Esophagus muscularis mucosa (tissue), 4 donors: ENCODE measurements around the gene SGSH. TPM values are rescaled to one million over a fixed set of nuclear protein-coding genes. Genes with fewer than 3 reads are reported as not detected.
A peak's percentile ranks its signal among the peaks of the same experiment; 100 is the strongest.

Source experiments
- DNase-seq: peaks from one replicate; pipeline ENCODE4 v3.0.0-alpha.2; 2017; ENCODE audit errors: extremely low spot score
- H3K27ac ChIP-seq, 4 donors: fragments of 200-600 bp; sonication (generic); replicated peaks in 1 of 4; 1 replicate in 3 of 4; 2 replicates in 1 of 4; pipeline ENCODE4 v1.5.1; 2016 to 2019; ENCODE audit warnings: mild to moderate bottlenecking in 1 of 4
- H3K27me3 ChIP-seq, 4 donors: fragments of 200-600 bp; sonication (generic); one replicate each; pipeline versions ENCODE4 v1.5.1 to v1.6.0; 2016 to 2019
- H3K36me3 ChIP-seq, 4 donors: fragments of 200-600 bp; sonication (generic); one replicate each; pipeline ENCODE4 v1.5.1; 2016 to 2019
- H3K4me1 ChIP-seq, 4 donors: fragments of 200-600 bp; sonication (generic); one replicate each; pipeline ENCODE4 v1.5.1; 2016 to 2019
- H3K4me3 ChIP-seq, 4 donors: fragments of 200-600 bp; sonication (generic); 1 replicate in 2 of 4; 2 replicates in 2 of 4; pipeline ENCODE4 v1.5.1; 2016 to 2019; ENCODE audit warnings: mild to moderate bottlenecking in 4 of 4, moderate library complexity in 1 of 4
- H3K9me3 ChIP-seq, 4 donors: fragments of 200-600 bp; sonication (generic); 1 replicate in 3 of 4; 2 replicates in 1 of 4; pipeline ENCODE4 v1.5.1; 2016 to 2019
- CTCF ChIP-seq, 3 experiments: fragments of 200-600 bp in 2 of 3; fragments of 450-650 bp in 1 of 3; sonication (generic) in 2 of 3; IDR thresholded peaks; one replicate each; pipeline ENCODE4 v1.5.1; 2017 to 2019; ENCODE audit warnings: antibody characterized with exemption in 3 of 3, mild to moderate bottlenecking in 2 of 3, moderate library complexity in 1 of 3
- EP300 ChIP-seq: sonication (generic); formaldehyde crosslinking; IDR thresholded peaks from one replicate; pipeline ENCODE4 v1.6.1; 2017; ENCODE audit warnings: antibody characterized with exemption
- POLR2A ChIP-seq: fragments of 450-650 bp; IDR thresholded peaks from one replicate; pipeline ENCODE4 v1.6.1; 2017; ENCODE audit warnings: antibody characterized with exemption, moderate library complexity, mild to moderate bottlenecking, low read depth
- POLR2AphosphoS5 ChIP-seq, 2 donors: sonication (generic); formaldehyde crosslinking; IDR thresholded peaks; one replicate each; pipeline ENCODE4 v1.6.1; 2017; ENCODE audit warnings: antibody characterized with exemption in 2 of 2
- WGBS: methylation state at CpG from one replicate; pipeline ENCODE4 v1.1.5; 2018; 5-methylcytosine and 5-hydroxymethylcytosine counted together
- intact Hi-C: fragments of 100-400 bp; cut with DNase I; formaldehyde crosslinking; loops from one replicate; pipeline ENCODE4 v1.15.1; 2023
- total RNA-seq, 4 donors: library from RNA; depleted of rRNA; stranded (reverse); fragments of >200 nt; gene quantifications; one replicate each; pipeline versions ENCODE4 v1.1.0 to v1.2.1, GENCODE V29; 2016

The SGSH gene
- total RNA-seq, 4 donors from 2014 or later, result 12.9 to 24.4 (median 21.3) TPM

GRCh38 chr17:80265205-80266068 is 45.3 kb upstream of the SGSH start:
- Histone ChIP-seq H3K36me3 (peaks cover 4 to 57% (median 36%) of the 10 kb centered on the region in 4 donors), H3K9me3 (no peaks in the 10 kb centered on the region), H3K27me3 (no peaks in the 10 kb centered on the region), H3K4me3 (no peak overlapping the region), H3K4me1 (peaks cover 30 to 44% (median 38%) of the 10 kb centered on the region in 4 donors), H3K27ac (no peak overlapping the region)
- no peak for DNase-seq
- intact Hi-C loops, result no loop called here
- 97% methylated on average over 17 of the region's 17 CpGs for WGBS
- TF ChIP-seq POLR2A (no peak), POLR2AphosphoS5 (IDR thresholded peaks at IDR 0.05) (no peak), CTCF (IDR thresholded peaks at IDR 0.05) (no peak), EP300 (no peak)

- no peak for TF ChIP-seq POLR2A
- TF ChIP-seq POLR2AphosphoS5 (IDR thresholded peaks at IDR 0.05), result no peak
- no peak for TF ChIP-seq CTCF (IDR thresholded peaks at IDR 0.05)
- no peak for TF ChIP-seq EP300
- Histone ChIP-seq H3K27ac (peak overlapping the region; percentile 27 to 99 (median 97)), H3K36me3 (peaks cover 4 to 48% (median 29%) of the 10 kb centered on the region in 4 donors), H3K4me3 (peak overlapping the region; percentile 36 to 59 (median 48)), H3K27me3 (no peaks in the 10 kb centered on the region), H3K9me3 (no peaks in the 10 kb centered on the region), H3K4me1 (peaks cover 33 to 50% (median 41%) of the 10 kb centered on the region in 4 donors)
- no peak for DNase-seq
- intact Hi-C loops, result loop anchor here (5.0 kb wide), 1 partner anchor 117 kb away; the partner anchor contains the start of gene EIF4A3
- WGBS, result 83% methylated on average over 19 of the region's 19 CpGs
These were observed 44.3 kb upstream of the SGSH start for GRCh38 chr17:80264205-80265075.

- Histone ChIP-seq H3K4me3 (peak overlapping the region; percentile 36 to 59 (median 48)), H3K4me1 (peaks cover 36 to 54% (median 45%) of the 10 kb centered on the region in 4 donors), H3K27ac (peak overlapping the region; percentile 96 to 99 (median 98)), H3K27me3 (no peaks in the 10 kb centered on the region), H3K9me3 (no peaks in the 10 kb centered on the region), H3K36me3 (peaks cover 4 to 39% (median 25%) of the 10 kb centered on the region in 4 donors)
- intact Hi-C loops, result loop anchor here (5.0 kb wide), 1 partner anchor 116 kb away; the partner anchor contains the start of gene EIF4A3
- 61% methylated on average over 8 of the region's 19 CpGs for WGBS
- TF ChIP-seq POLR2A, result no peak
- TF ChIP-seq POLR2AphosphoS5 (IDR thresholded peaks at IDR 0.05), result peak in 1 of 2 donors; percentile 71
- no peak for TF ChIP-seq EP300
- TF ChIP-seq CTCF (IDR thresholded peaks at IDR 0.05), result peak in 2 of 3 experiments; percentile 19 to 27
- peak; percentile 94 for DNase-seq
These were observed 43.4 kb upstream of the SGSH start for GRCh38 chr17:80263253-80264204.

GRCh38 chr17:80262775-80263244 is 42.7 kb upstream of the SGSH start:
- H3K36me3 ChIP-seq, result peaks cover 4 to 32% (median 20%) of the 10 kb centered on the region in 4 donors
- no peak for DNase-seq
- intact Hi-C loops, result loop anchor here (5.0 kb wide), 1 partner anchor 116 kb away; the partner anchor contains the start of gene EIF4A3
- TF ChIP-seq CTCF (IDR thresholded peaks at IDR 0.05), result no peak
- no peak for TF ChIP-seq POLR2AphosphoS5 (IDR thresholded peaks at IDR 0.05)
- no peak for TF ChIP-seq POLR2A
- no peak for TF ChIP-seq EP300
- no peaks in the 10 kb centered on the region for H3K27me3 ChIP-seq
- WGBS, result 100% methylated on average over 4 of the region's 8 CpGs
- peak overlapping the region; percentile 96 to 99 (median 98) for H3K27ac ChIP-seq
- peak overlapping the region; percentile 36 to 93 (median 71) for H3K4me3 ChIP-seq
- H3K4me1 ChIP-seq, result peaks cover 36 to 54% (median 45%) of the 10 kb centered on the region in 4 donors
- no peaks in the 10 kb centered on the region for H3K9me3 ChIP-seq
